Right lobe of liver (tissue), 6 donors: ENCODE measurements around the gene BAIAP2. TPM values are rescaled to one million over a fixed set of nuclear protein-coding genes. Genes with fewer than 3 reads are reported as not detected.

ENCODE experiments used
- ATAC-seq, 4 donors: fragments of 200-7000 bp; cut with Tn5 transposase; one replicate each; pipeline ENCODE4 v1.9.1; 2020; ENCODE audit warnings: mild to moderate bottlenecking in 4 of 4, moderate library complexity in 4 of 4
- DNase-seq, 3 donors: peaks; one replicate each; pipeline ENCODE4 v3.0.0-alpha.2; 2020
- H3K27ac ChIP-seq, 3 donors: fragments of 200-600 bp; one replicate each; pipeline ENCODE4 v1.8.0; 2022
- H3K27me3 ChIP-seq, 2 donors: fragments of 200-600 bp; one replicate each; pipeline ENCODE4 v1.8.0; 2022
- H3K36me3 ChIP-seq, 4 donors: fragments of 200-600 bp; sonication (generic) in 1 of 4; one replicate each; pipeline versions ENCODE4 v1.5.1 to v1.8.0; 2017 to 2022; ENCODE audit warnings: control low read depth in 1 of 4
- H3K4me1 ChIP-seq, 4 donors: fragments of 200-600 bp; sonication (generic) in 1 of 4; one replicate each; pipeline versions ENCODE4 v1.5.1 to v1.8.0; 2017 to 2022; ENCODE audit warnings: control low read depth in 1 of 4
- H3K4me3 ChIP-seq, 3 donors: fragments of 200-600 bp; one replicate each; pipeline ENCODE4 v1.8.0; 2022
- H3K9me3 ChIP-seq, 4 donors: fragments of 200-600 bp; sonication (generic) in 1 of 4; one replicate each; pipeline versions ENCODE4 v1.5.1 to v1.8.0; 2017 to 2022; ENCODE audit warnings: control low read depth in 1 of 4
- CTCF ChIP-seq, 4 donors: fragments of 200-600 bp in 3 of 4; fragments of 450-650 bp in 1 of 4; IDR thresholded peaks; one replicate each; pipeline versions ENCODE4 v1.5.1 to v1.8.0; 2016 to 2022; ENCODE audit warnings: antibody characterized with exemption in 4 of 4, mild to moderate bottlenecking in 2 of 4
- POLR2A ChIP-seq: fragments of 450-650 bp; IDR thresholded peaks from one replicate; pipeline ENCODE4 v1.6.1; 2017; ENCODE audit warnings: antibody characterized with exemption, mild to moderate bottlenecking
- WGBS: methylation state at CpG from one replicate; pipeline ENCODE4 v1.1.6; 2018; ENCODE audit warnings: low coverage, low lambda C conversion rate; ENCODE audit not compliant: insufficient coverage; ENCODE audit errors: missing lambda C conversion rate; 5-methylcytosine and 5-hydroxymethylcytosine counted together
- intact Hi-C, 2 donors: fragments of 100-400 bp; cut with DNase I; formaldehyde crosslinking; loops; one replicate each; pipeline versions ENCODE4 v1.11.2 to v1.14.1; 2022
- total RNA-seq, 6 experiments: library from RNA; depleted of rRNA in 2 of 6; stranded (reverse); fragments of >200 nt in 2 of 6; fragmentation: NEBNext Ultra II Directional in 3 of 6; extraction: Animal tissue kit (Norgen Biotek cat#: 25700) in 3 of 6; gene quantifications; one replicate each; pipeline versions ENCODE4 v1.1.0 to v1.2.4, GENCODE V29; 2016 to 2023
- donor health status: DM: no; HTN: yes; CAD: no.
- donor health status: DM: no; HTN: no; CAD: no.
- donor health status: DM: no; HTN: no; CAD: no.
- donor health status: DM: no; HTN: yes; CAD: no.
- donor health status: DM: no; HTN: yes; CAD: no.

Gene BAIAP2
- total RNA-seq, 6 experiments from 2014 or later, result 46.6 to 139 (median 63.3) TPM

- DNase-seq (no peak), ATAC-seq (no peak)
- 90% methylated on average over 4 of the region's 9 CpGs for WGBS
- TF ChIP-seq POLR2A (no peak), CTCF (IDR thresholded peaks at IDR 0.05) (no peak)
- H3K4me3 ChIP-seq, result no peak overlapping the region
- no peaks in the 10 kb centered on the region for H3K27me3 ChIP-seq
- intact Hi-C loops, result loop anchor here in 1 of 2 donors (10.0 kb wide), 1 partner anchor 66 kb away; no protein-coding TSS in a partner anchor
- no peaks in the 10 kb centered on the region for H3K9me3 ChIP-seq
- no peak overlapping the region for H3K27ac ChIP-seq
- H3K4me1 ChIP-seq, result peaks cover 0 to 21% (median 9%) of the 10 kb centered on the region in 4 donors
- H3K36me3 ChIP-seq, result peaks cover 0 to 29% (median 12%) of the 10 kb centered on the region in 4 donors
Measured at GRCh38 chr17:81091154-81091553, 56.2 kb downstream of the BAIAP2 start.

GRCh38 chr17:81091774-81092517, 57.0 kb downstream of the BAIAP2 start:
- no peak for TF ChIP-seq POLR2A
- TF ChIP-seq CTCF (IDR thresholded peaks at IDR 0.05), result no peak
- Histone ChIP-seq H3K9me3 (no peaks in the 10 kb centered on the region), H3K36me3 (peaks cover 0 to 21% (median 8%) of the 10 kb centered on the region in 4 donors), H3K4me1 (peaks cover 0 to 24% (median 12%) of the 10 kb centered on the region in 4 donors), H3K27ac (no peak overlapping the region), H3K4me3 (no peak overlapping the region), H3K27me3 (no peaks in the 10 kb centered on the region)
- intact Hi-C loops, result loop anchor here in 1 of 2 donors (10.0 kb wide), 1 partner anchor 67 kb away; no protein-coding TSS in a partner anchor
- WGBS, result 100% methylated on average over 1 of the region's 23 CpGs
- DNase-seq, result no peak
- ATAC-seq, result no peak

GRCh38 chr17:81092518-81093095, 57.7 kb downstream of the BAIAP2 start:
- intact Hi-C loops, result loop anchor here in 1 of 2 donors (10.0 kb wide), 1 partner anchor 68 kb away; no protein-coding TSS in a partner anchor
- Histone ChIP-seq H3K27me3 (no peaks in the 10 kb centered on the region), H3K27ac (no peak overlapping the region), H3K9me3 (no peaks in the 10 kb centered on the region), H3K36me3 (peaks cover 0 to 15% (median 5%) of the 10 kb centered on the region in 4 donors), H3K4me1 (peaks cover 0 to 31% (median 16%) of the 10 kb centered on the region in 4 donors), H3K4me3 (no peak overlapping the region)
- no peak for TF ChIP-seq POLR2A
- ATAC-seq (no peak), DNase-seq (no peak)
- WGBS, result 72% methylated on average over 6 of the region's 24 CpGs

- Histone ChIP-seq H3K27ac (peak overlapping the region in 2 of 3 donors; percentile 38 to 79), H3K36me3 (peaks cover 0 to 2% (median 0%) of the 10 kb centered on the region in 4 donors), H3K4me1 (peaks cover 0 to 38% (median 18%) of the 10 kb centered on the region in 4 donors), H3K9me3 (no peaks in the 10 kb centered on the region), H3K4me3 (no peak overlapping the region), H3K27me3 (no peaks in the 10 kb centered on the region)
- 73% methylated on average over 2 of the region's 21 CpGs for WGBS
- intact Hi-C loops, result loop anchor here in 1 of 2 donors (10.0 kb wide), 1 partner anchor 69 kb away; no protein-coding TSS in a partner anchor
- DNase-seq, result no peak
- TF ChIP-seq CTCF (IDR thresholded peaks at IDR 0.05) (no peak), POLR2A (no peak)
- no peak for ATAC-seq
Measured at GRCh38 chr17:81093619-81094508, 58.9 kb downstream of the BAIAP2 start.
